Left ventricle myocardium inferior (tissue), 1 donor: ENCODE results near the gene SCART1. TPM values are rescaled to one million over a fixed set of nuclear protein-coding genes. Genes with fewer than 3 reads are reported as not detected.

Experiments used
- DNase-seq: peaks from one replicate; pipeline ENCODE4 v3.0.0-alpha.2; 2020
- H3K27ac ChIP-seq: fragments of 200-600 bp; replicated peaks from 2 replicates; pipeline ENCODE4 v1.8.0; 2021
- H3K27me3 ChIP-seq: fragments of 200-600 bp; 2 replicates; pipeline ENCODE4 v1.8.0; 2021; ENCODE audit warnings: low read depth
- H3K36me3 ChIP-seq: fragments of 200-600 bp; 2 replicates; pipeline ENCODE4 v1.8.0; 2021
- H3K4me1 ChIP-seq: fragments of 200-600 bp; 2 replicates; pipeline ENCODE4 v1.8.0; 2021
- H3K4me3 ChIP-seq: fragments of 200-600 bp; 2 replicates; pipeline ENCODE4 v1.8.0; 2021; ENCODE audit warnings: mild to moderate bottlenecking, moderate library complexity
- H3K9me3 ChIP-seq: fragments of 200-600 bp; replicated peaks from 2 replicates; pipeline ENCODE4 v1.8.0; 2021
- intact Hi-C: fragments of 100-400 bp; cut with micrococcal nuclease; formaldehyde crosslinking; loops from one replicate; pipeline ENCODE4 v1.11.0; 2022
- total RNA-seq: library from RNA; stranded (reverse); fragmentation: NEBNext Ultra II Directional; extraction: Animal tissue kit (Norgen Biotek cat#: 25700); gene quantifications from one replicate; pipeline ENCODE4 v1.2.1, GENCODE V29; 2021
- TF ChIP-seq, protein P1 (sequence below): fragments of 200-600 bp; IDR thresholded peaks from 2 replicates; pipeline ENCODE4 v1.8.0; 2021; ENCODE audit warnings: antibody characterized with exemption, mild to moderate bottlenecking, borderline replicate concordance
- donor health status: DM: no; HTN: yes; CAD: no; lungs with severe emphysema.

SCART1 gene
- total RNA-seq, 1 donor from 2014 or later, result 0.36 TPM

DNA sequence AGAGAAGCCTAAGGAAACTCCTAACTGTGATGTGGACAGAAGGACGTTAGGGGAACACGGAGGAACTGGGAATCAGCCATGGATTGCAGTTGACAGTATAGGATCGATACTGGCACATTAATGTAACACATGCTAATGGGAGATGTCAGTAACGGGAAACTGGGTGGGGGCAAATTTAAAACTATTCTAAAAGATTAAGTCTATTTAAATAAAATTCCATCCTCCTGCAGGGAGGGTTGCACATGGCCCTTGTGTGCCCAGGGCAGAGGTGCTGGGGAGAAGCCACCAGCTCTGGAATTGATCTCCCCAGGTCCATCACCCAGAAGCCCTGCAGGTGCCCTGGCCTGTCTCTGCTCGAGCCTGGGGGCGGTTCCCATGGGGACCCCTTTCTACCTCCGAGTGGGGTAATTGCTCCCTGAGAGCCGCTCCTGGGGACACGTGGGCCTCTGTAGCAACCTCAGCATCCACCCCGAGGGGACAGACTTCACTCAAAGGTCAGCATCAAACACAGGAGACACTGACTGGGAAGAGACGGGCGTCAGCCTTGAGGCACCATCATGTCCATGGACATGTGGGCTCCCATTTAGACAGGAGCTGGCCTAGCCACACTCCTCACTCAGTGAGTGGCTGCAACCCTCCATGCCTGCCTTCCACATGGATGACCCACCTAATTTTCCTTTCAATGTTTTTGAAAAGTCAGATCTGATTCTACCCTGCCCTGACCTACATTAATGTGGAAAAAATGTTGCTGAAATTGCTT, 21.1 kb downstream of the SCART1 start:
- no peaks in the 10 kb centered on the region for H3K9me3 ChIP-seq
- no peak overlapping the region for H3K4me3 ChIP-seq
- H3K36me3 ChIP-seq, result peaks cover 6% of the 10 kb centered on the region
- no peak overlapping the region for H3K27ac ChIP-seq
- TF ChIP-seq, protein P1, sequence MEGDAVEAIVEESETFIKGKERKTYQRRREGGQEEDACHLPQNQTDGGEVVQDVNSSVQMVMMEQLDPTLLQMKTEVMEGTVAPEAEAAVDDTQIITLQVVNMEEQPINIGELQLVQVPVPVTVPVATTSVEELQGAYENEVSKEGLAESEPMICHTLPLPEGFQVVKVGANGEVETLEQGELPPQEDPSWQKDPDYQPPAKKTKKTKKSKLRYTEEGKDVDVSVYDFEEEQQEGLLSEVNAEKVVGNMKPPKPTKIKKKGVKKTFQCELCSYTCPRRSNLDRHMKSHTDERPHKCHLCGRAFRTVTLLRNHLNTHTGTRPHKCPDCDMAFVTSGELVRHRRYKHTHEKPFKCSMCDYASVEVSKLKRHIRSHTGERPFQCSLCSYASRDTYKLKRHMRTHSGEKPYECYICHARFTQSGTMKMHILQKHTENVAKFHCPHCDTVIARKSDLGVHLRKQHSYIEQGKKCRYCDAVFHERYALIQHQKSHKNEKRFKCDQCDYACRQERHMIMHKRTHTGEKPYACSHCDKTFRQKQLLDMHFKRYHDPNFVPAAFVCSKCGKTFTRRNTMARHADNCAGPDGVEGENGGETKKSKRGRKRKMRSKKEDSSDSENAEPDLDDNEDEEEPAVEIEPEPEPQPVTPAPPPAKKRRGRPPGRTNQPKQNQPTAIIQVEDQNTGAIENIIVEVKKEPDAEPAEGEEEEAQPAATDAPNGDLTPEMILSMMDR, result no peak
- no peaks in the 10 kb centered on the region for H3K4me1 ChIP-seq
- no peak for DNase-seq
- intact Hi-C loops, result no loop called here
- no peaks in the 10 kb centered on the region for H3K27me3 ChIP-seq

DNA sequence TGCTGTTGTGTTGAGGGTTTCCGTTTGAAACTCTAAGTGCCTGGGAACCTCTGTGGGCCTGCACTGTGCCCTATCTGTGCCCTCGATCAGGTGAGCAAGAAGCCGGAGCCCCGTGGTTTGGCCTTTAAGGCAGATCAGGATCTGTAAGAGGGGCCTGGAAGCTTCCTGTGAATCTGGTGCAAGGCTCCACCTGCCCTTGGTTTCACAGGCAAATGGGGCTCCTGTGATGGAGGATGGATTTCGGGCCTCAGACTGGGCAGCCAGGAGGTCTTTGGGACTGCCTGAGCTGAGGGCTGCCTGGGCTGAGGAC, 21.6 kb downstream of the SCART1 start:
- DNase-seq, result no peak
- Histone ChIP-seq H3K4me1 (no peaks in the 10 kb centered on the region), H3K27me3 (no peaks in the 10 kb centered on the region), H3K4me3 (no peak overlapping the region), H3K36me3 (peaks cover 6% of the 10 kb centered on the region), H3K27ac (no peak overlapping the region), H3K9me3 (no peaks in the 10 kb centered on the region)
- intact Hi-C loops, result no loop called here
- TF ChIP-seq, protein P1, result no peak

DNA sequence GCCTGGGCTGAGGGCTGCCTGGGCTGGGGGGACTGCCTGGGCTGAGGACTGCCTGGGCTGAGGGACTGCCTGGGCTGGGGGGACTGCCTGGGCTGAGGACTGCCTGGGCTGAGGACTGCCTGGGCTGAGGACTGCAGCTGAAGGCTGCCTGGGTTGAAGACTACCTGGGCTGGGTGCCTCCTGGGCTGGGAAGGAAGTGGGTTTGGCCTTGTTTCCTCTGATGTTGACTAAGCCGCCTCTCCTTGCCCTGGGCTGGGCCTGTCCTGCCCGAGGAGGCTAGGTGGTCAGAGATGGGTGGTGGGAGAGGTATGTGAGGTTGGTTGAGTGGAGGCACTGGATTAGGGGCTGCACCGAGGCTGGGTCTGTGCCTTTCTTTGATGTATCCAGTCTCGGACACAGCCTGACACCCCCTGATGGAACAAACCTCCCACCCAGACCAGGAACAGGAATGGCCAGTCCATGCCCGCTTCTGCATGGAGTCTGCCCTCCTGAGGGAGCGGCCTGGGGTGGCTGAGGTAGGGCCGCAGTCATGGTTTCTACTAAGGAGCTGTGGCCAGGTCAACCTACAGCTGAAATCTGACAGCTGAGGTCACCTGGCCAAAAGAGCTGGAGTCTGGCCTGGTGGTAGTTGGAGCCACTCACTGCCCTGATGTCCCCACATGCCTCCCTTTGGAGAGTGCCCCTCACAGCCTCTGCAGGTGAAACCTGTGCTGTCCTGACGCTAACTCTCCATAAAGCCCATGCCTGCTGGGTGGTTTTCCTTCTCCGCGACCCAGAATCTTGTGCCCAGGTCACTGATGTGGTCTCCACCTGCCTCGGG, 22.3 kb downstream of the SCART1 start:
- intact Hi-C loops, result no loop called here
- Histone ChIP-seq H3K36me3 (no peaks in the 10 kb centered on the region), H3K27ac (no peak overlapping the region), H3K4me1 (no peaks in the 10 kb centered on the region), H3K27me3 (no peaks in the 10 kb centered on the region), H3K4me3 (no peak overlapping the region), H3K9me3 (no peaks in the 10 kb centered on the region)
- TF ChIP-seq, protein P1, result no peak
- DNase-seq, result no peak

DNA sequence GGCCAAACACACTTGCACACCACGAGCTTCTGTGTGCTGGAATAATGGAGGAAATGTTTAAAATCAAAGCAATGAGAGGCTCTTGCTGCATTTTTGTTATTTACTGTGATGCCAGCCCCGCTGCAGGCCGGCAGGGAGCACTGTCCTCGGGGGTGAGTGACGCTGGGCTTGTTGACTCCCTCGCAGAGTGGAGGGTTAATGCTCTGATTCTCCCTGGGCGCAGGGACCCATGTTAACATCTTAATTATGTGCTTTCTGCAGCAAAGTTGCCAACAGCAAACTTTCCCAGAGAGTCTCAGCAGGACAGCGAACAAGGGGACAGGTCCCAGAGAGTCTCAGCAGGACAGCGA, 22.9 kb downstream of the SCART1 start:
- H3K9me3 ChIP-seq, result no peaks in the 10 kb centered on the region
- H3K4me1 ChIP-seq, result no peaks in the 10 kb centered on the region
- intact Hi-C loops, result no loop called here
- no peak overlapping the region for H3K4me3 ChIP-seq
- no peak overlapping the region for H3K27ac ChIP-seq
- no peaks in the 10 kb centered on the region for H3K27me3 ChIP-seq
- H3K36me3 ChIP-seq, result no peaks in the 10 kb centered on the region
- TF ChIP-seq, protein P1, result no peak
- no peak for DNase-seq

DNA sequence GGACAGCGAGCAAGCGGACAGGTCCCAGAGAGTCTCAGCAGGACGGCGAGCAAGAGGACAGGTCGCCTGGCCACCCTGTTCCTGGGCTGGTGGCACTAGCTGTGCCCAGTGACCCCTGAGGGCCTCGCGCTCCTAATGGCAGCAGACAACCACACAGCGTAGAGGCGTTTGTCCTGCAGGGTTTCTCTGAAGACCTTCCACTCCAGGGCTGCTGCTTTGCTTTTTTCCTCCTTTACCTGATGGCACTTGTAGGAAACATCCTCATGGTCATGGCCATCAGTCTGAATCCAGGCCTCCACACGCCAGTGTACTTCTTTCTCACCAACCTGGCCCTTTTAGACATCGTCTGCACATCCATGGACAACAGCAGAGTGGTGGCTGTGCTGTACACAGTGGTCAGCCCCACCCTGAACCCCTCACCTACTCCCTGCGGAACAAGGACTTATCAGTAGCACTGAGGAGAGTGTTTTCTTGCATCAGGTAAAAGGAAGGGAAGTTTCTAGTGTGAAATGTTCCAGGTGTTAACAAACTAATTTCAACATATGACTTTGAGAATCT, 27.4 kb downstream of the SCART1 start:
- H3K27ac ChIP-seq, result no peak overlapping the region
- H3K36me3 ChIP-seq, result no peaks in the 10 kb centered on the region
- no peak overlapping the region for H3K4me3 ChIP-seq
- DNase-seq, result no peak
- H3K4me1 ChIP-seq, result no peaks in the 10 kb centered on the region
- TF ChIP-seq, protein P1, result no peak
- H3K27me3 ChIP-seq, result no peaks in the 10 kb centered on the region
- intact Hi-C loops, result no loop called here
- peaks cover 43% of the 10 kb centered on the region for H3K9me3 ChIP-seq
